BE2C (cell line): ENCODE results near the gene GATA1.

Source experiments
- DNase-seq: peaks from one replicate; pipeline ENCODE4 v3.0.0-alpha.2; 2020
- H3K27me3 ChIP-seq: fragments of 250-450 bp; sonication (Bioruptor Pico); 2 replicates; pipeline ENCODE4 v1.5.1; 2020; ENCODE audit warnings: mild to moderate bottlenecking
- H3K36me3 ChIP-seq: fragments of 250-450 bp; sonication (Bioruptor Pico); 2 replicates; pipeline ENCODE4 v1.5.1; 2020; ENCODE audit warnings: mild to moderate bottlenecking
- H3K4me1 ChIP-seq: fragments of 250-450 bp; sonication (Bioruptor Pico); 2 replicates; pipeline ENCODE4 v1.5.1; 2020
- H3K4me3 ChIP-seq: 2 replicates; pipeline ENCODE4 v1.5.1; 2011; ENCODE audit warnings: low read depth, low read length
- H3K9me3 ChIP-seq: fragments of 250-450 bp; sonication (Bioruptor Pico); 2 replicates; pipeline ENCODE4 v1.5.1; 2020
- TF ChIP-seq, protein P1 (sequence below): IDR thresholded peaks from 2 replicates; pipeline ENCODE4 v1.5.1; 2012; ENCODE audit warnings: mild to moderate bottlenecking, low read depth, low read length

The GATA1 gene

DNA sequence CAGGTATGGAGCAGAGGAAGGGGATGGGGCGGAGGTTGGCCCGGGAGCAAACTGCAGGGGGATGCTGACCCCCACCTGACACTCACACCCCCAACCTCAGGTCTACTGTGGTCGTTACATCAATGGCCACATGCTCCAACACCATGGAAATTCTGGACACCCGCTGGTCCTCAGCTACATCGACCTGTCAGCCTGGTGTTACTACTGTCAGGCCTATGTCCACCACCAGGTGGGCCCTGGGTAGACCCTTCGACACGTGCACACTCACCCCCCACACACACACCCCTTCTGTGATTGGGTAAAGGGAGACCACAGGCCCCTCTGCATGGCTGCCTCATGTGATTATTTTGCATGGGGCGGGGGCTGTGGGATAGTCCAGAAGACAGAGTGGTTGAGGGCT, 37.7 kb downstream of the GATA1 start:
- H3K9me3 ChIP-seq, result no peaks in the 10 kb centered on the region

DNA sequence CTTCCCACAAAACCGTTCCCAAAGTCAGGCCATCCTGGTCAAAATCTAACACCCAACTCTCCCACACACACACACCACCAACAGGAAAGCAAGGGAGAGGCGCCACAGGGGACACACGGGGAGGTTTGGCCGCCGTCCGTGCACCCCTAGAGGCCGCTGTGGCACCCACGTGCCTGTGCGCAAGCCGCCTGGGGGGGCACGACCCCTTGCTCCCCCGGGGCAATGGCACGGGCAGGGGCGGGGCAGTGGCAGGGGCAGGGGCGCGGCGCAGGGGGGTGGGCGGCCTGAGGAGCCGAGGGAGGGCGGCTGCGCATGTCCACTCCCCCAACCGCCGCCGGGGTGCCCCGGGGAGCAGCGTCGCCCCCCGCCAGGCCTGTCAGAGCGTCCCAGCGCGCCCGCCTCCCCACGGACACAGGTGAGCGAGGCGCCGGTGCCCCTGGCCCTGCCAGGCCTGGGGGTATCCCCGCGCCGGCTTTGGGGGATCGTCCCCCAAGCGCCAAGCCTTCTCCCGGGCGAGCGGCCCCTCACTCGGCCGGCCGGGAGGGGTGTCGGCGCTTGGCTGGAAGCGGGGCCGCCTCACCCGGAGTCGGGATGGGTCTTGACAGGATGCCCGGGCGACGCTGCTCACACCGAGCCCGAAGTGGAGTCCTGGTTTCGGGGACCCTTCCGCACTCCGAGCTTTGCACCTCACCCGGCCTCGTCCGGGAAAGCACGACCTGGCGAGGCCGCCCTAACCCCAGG, 39.9 kb downstream of the GATA1 start, which contains the start of gene ERAS:
Gene ERAS, plus strand, starts transcription at position 379 of the 741 bp plus-strand sequence. CDS start 2,611 bp downstream, outside the sequence.
- no peaks in the 10 kb centered on the region for H3K27me3 ChIP-seq
- no peaks in the 10 kb centered on the region for H3K4me1 ChIP-seq
- TF ChIP-seq, protein P1, sequence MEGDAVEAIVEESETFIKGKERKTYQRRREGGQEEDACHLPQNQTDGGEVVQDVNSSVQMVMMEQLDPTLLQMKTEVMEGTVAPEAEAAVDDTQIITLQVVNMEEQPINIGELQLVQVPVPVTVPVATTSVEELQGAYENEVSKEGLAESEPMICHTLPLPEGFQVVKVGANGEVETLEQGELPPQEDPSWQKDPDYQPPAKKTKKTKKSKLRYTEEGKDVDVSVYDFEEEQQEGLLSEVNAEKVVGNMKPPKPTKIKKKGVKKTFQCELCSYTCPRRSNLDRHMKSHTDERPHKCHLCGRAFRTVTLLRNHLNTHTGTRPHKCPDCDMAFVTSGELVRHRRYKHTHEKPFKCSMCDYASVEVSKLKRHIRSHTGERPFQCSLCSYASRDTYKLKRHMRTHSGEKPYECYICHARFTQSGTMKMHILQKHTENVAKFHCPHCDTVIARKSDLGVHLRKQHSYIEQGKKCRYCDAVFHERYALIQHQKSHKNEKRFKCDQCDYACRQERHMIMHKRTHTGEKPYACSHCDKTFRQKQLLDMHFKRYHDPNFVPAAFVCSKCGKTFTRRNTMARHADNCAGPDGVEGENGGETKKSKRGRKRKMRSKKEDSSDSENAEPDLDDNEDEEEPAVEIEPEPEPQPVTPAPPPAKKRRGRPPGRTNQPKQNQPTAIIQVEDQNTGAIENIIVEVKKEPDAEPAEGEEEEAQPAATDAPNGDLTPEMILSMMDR, result no peak
- DNase-seq, result no peak
- H3K4me3 ChIP-seq, result no peak within 1 kb of the TSS
- no peaks in the 10 kb centered on the region for H3K9me3 ChIP-seq
- H3K36me3 ChIP-seq, result no peaks in the 10 kb centered on the region

More for the DNA sequence above, 37.7 kb downstream of the GATA1 start:
- Histone ChIP-seq H3K4me3 (no peak overlapping the region), H3K36me3 (no peaks in the 10 kb centered on the region), H3K27me3 (no peaks in the 10 kb centered on the region), H3K4me1 (no peaks in the 10 kb centered on the region)
- no peak for DNase-seq
- TF ChIP-seq, protein P1, result no peak

DNA sequence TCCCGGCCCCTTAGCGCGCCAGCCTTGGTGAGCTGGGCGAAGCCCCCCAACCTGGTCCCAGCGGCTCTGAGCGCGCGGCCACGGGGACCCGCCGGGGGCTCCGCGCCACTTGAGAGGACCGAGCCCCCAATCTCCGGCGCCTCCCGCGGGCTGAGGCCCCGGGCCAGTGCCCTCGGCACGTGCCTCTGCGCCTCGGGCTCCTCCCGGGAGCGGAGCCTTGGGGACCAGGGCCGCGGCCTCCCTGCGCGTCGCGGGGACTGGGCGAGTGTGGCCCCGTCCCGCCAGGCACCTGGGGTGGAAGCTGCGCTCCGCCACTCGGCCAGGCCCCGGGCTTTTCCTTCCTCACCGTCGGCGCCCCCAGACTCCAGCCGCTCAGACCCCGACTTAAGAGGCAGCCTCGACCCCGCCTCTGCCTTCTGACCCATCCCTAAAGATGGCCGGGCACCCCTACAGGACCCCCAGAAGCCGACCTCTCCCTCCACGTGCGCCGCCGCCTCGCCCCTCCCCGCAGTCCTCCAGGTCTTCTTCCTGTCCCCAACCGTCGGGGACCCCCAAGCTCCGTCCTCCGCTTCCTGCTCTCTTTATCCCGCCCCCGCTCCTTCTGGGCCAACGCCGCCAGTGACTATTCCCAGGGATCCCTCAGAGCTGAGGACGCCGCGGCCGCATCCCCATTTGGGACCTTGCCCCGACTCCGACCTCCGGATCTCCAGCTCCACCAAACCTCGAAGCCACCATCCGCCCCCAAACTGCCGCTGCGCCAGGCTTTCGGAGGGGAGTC, 40.7 kb downstream of the GATA1 start:
- Histone ChIP-seq H3K36me3 (no peaks in the 10 kb centered on the region), H3K9me3 (no peaks in the 10 kb centered on the region), H3K4me1 (no peaks in the 10 kb centered on the region), H3K27me3 (no peaks in the 10 kb centered on the region), H3K4me3 (no peak overlapping the region)
- DNase-seq, result no peak
- TF ChIP-seq, protein P1, result no peak

DNA sequence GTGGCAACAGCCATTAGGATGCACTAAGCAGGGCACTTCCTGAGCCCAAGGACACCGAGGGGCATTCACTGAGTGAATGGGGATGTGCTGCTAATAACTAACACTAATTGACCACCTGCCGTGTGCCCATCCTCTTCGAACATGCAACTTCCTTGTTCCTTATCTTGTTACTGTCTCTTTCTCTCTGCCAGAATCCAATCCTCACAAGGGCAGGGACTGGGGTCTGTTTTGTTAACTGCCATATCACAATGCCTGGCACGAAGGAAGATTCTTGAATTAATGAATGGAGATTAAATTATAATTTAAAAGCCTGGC, 41.2 kb downstream of the GATA1 start:
- TF ChIP-seq, protein P1, result no peak
- H3K36me3 ChIP-seq, result no peaks in the 10 kb centered on the region
- H3K4me3 ChIP-seq, result no peak overlapping the region
- no peak for DNase-seq
- H3K4me1 ChIP-seq, result no peaks in the 10 kb centered on the region
- H3K27me3 ChIP-seq, result no peaks in the 10 kb centered on the region
- no peaks in the 10 kb centered on the region for H3K9me3 ChIP-seq

DNA sequence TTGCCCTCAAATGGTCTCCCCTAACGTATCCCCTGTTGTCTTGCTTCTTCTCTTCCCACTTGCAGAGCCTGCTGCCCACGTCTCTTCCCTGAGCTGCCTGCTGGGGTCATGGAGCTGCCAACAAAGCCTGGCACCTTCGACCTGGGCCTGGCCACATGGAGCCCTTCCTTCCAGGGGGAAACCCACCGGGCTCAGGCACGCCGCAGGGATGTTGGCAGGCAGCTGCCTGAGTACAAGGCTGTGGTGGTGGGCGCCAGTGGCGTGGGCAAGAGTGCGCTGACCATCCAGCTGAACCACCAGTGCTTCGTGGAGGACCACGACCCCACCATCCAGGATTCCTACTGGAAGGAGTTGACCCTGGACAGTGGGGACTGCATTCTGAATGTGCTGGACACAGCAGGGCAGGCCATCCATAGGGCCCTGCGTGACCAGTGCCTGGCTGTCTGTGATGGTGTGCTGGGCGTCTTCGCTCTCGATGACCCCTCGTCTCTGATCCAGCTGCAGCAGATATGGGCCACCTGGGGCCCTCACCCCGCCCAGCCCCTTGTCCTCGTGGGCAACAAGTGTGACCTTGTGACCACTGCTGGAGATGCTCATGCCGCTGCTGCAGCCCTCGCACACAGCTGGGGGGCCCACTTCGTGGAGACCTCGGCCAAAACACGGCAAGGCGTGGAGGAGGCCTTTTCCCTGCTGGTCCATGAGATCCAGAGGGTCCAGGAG, 42.8 kb downstream of the GATA1 start:
- H3K4me1 ChIP-seq, result no peaks in the 10 kb centered on the region
- DNase-seq, result no peak
- H3K9me3 ChIP-seq, result no peaks in the 10 kb centered on the region
- TF ChIP-seq, protein P1, result no peak
- no peaks in the 10 kb centered on the region for H3K36me3 ChIP-seq
- H3K27me3 ChIP-seq, result no peaks in the 10 kb centered on the region
- no peak overlapping the region for H3K4me3 ChIP-seq
